Bronchial epithelial cell (primary cell): ENCODE results near the gene ACD. TPM values are rescaled to one million over a fixed set of nuclear protein-coding genes. Genes with fewer than 3 reads are reported as not detected.

ENCODE experiments used
- DNase-seq: peaks from one replicate; pipeline ENCODE4 v3.0.0-alpha.2; 2010; ENCODE audit warnings: low read depth
- FAIRE-seq: peaks from 2 replicates; lab custom pipeline; 2011; peaks lifted over from hg19 to GRCh38; lab: Jason Lieb, UNC
- H3K27me3 ChIP-seq: 2 replicates; pipeline ENCODE4 v1.5.1; 2011; ENCODE audit warnings: low read length; ENCODE audit not compliant: control insufficient read depth, insufficient read depth
- H3K36me3 ChIP-seq: 2 replicates; pipeline ENCODE4 v1.5.1; 2011; ENCODE audit warnings: low read length; ENCODE audit not compliant: control insufficient read depth, insufficient read depth
- H3K4me3 ChIP-seq: 2 replicates; pipeline ENCODE4 v1.5.1; 2011; ENCODE audit warnings: mild to moderate bottlenecking, low read depth, low read length, control low read depth
- CTCF ChIP-seq: IDR thresholded peaks from 2 replicates; pipeline ENCODE4 v1.5.1; 2011; ENCODE audit warnings: mild to moderate bottlenecking, moderate library complexity, low read length, control low read depth, inconsistent platforms; ENCODE audit not compliant: insufficient read depth, severe bottlenecking
- total RNA-seq: library from RNA; depleted of rRNA; stranded (reverse); fragments of >200 nt; gene quantifications from 2 replicates; pipeline ENCODE4 v1.2.1, GENCODE V29; 2014

The ACD gene
- 8.4 and 11.0 TPM in 2 replicates for total RNA-seq

DNA sequence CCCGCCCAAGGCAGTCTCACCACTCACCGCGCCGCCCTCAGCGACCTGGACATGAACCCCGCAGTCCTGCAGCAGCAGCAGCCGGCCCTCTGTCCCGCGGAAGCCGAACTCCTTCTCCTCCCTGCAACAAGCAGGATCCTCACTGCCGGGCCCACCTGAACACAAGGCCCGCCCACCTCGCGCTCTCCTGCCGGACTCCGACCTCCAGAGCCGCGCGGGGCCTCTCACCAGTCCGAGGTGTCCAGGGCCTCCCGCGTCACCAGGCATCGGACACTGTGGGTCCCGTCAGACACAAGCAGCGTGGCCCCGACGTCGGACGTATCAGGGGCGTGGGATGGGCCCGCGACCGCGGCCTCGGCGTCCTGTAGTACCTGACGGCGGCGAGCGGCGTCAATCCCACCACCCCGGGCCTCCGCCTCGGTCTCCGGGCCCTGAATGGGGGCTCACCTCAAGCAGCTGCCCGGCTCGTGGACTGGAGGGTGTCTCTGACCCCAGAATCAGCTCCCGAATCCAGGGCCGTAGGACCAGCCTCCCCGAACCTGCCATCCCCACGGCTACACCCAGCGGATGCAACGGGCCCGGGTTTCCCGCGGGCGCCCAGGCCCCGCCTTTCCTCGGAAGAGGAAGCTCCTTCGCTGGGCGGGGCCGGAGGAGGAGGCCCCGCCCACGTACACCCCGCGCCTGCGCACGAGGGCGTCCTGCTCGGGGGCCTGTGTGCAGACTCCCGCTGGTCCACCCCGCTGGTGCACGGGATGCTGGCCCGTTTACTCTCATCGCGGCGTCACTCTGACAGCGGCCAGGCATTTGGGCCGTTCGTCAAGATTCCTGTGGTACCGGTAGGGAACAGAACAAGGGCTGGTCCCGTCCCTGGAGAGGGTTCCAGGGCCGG lies at the start of gene ACD:
Gene ACD (minus strand): TSS at position 586 of the 889 bp plus-strand sequence. CDS start 40 bp downstream, at position 546.
- no peaks in the 10 kb centered on the region for H3K27me3 ChIP-seq
- FAIRE-seq (no peak), DNase-seq (peak; percentile 78)
- H3K36me3 ChIP-seq: peaks cover 7% of the 10 kb centered on the region
- TF ChIP-seq CTCF: no peak
- peak within 1 kb of the TSS; percentile 98 for H3K4me3 ChIP-seq

DNA sequence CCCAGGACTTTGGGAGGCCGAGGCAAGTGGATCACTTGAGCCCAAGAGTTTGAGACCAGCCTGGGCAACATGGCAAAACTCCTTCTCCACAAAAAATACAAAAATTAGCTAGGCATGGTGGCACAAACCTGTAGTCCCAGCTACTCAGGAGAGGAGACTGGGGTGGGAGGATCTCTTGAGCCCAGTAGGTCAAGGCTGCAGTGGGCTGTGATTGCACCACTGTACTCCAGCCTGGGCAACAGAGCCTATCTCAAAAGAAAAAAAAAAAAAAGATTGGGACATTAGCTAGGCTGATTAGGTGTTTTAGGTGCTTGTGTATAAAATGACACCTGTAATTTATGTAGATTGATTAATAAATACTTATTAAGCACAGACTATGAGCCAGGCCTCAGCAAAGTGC lies 49.0 kb upstream of the ACD start:
- no peaks in the 10 kb centered on the region for H3K36me3 ChIP-seq
- no peaks in the 10 kb centered on the region for H3K27me3 ChIP-seq
- TF ChIP-seq CTCF: no peak
- DNase-seq (no peak), FAIRE-seq (no peak)
- H3K4me3 ChIP-seq: no peak overlapping the region

- Histone ChIP-seq H3K36me3 (no peaks in the 10 kb centered on the region), H3K27me3 (no peaks in the 10 kb centered on the region), H3K4me3 (no peak overlapping the region)
- FAIRE-seq (no peak), DNase-seq (peak; percentile 36)
- no peak for TF ChIP-seq CTCF
These were observed 48.3 kb upstream of the ACD start for GRCh38 chr16:67708368-67708771.

GRCh38 chr16:67707790-67708189 lies 47.7 kb upstream of the ACD start:
- no peaks in the 10 kb centered on the region for H3K27me3 ChIP-seq
- H3K36me3 ChIP-seq: no peaks in the 10 kb centered on the region
- FAIRE-seq (no peak), DNase-seq (no peak)
- no peak overlapping the region for H3K4me3 ChIP-seq
- no peak for TF ChIP-seq CTCF

- no peak for TF ChIP-seq CTCF
- FAIRE-seq (no peak), DNase-seq (no peak)
- Histone ChIP-seq H3K36me3 (no peaks in the 10 kb centered on the region), H3K27me3 (no peaks in the 10 kb centered on the region), H3K4me3 (no peak overlapping the region)
These were observed 47.1 kb upstream of the ACD start for GRCh38 chr16:67707210-67707609.

DNA sequence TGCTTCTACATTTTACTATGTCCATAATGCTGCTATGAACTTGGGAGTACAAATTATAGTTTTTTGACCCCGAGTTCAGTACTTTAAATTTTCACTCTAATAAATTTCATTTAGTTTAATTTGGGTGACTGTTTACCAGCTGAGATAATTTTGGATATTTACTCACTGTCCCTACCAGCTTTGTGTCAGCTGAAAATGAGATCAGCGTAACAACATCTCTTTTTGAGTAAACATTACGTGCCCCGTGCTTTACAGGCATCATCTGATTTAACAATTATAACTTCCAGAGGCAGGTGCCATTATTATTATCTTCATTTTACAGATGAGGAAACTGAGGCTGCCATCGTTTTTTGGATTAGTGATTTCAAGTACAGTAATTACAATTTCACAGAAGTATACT lies 44.0 kb upstream of the ACD start:
- Histone ChIP-seq H3K27me3 (no peaks in the 10 kb centered on the region), H3K4me3 (no peak overlapping the region), H3K36me3 (no peaks in the 10 kb centered on the region)
- no peak for DNase-seq
- no peak for TF ChIP-seq CTCF
- no peak for FAIRE-seq
